GM23248 (cell line): ENCODE measurements around the gene HBP1. TPM values are rescaled to one million over a fixed set of nuclear protein-coding genes. Genes with fewer than 3 reads are reported as not detected.
A peak's percentile ranks its signal among the peaks of the same experiment; 100 is the strongest.

Experiments
- DNase-seq: peaks from one replicate; pipeline ENCODE4 v3.0.0-alpha.2; 2015
- H2AFZ ChIP-seq: fragments of 200-600 bp; sonication (generic); 2 replicates; pipeline ENCODE4 v1.6.1; 2016; ENCODE audit warnings: antibody characterized with exemption
- H3F3A ChIP-seq: fragments of 200-600 bp; sonication (generic); 2 replicates; pipeline ENCODE4 v1.6.1; 2016; ENCODE audit warnings: mild to moderate bottlenecking, antibody characterized with exemption, mixed run types; ENCODE audit not compliant: insufficient read depth
- H3K27ac ChIP-seq: fragments of 200-600 bp; sonication (generic); 2 replicates; pipeline ENCODE4 v1.5.1; 2016; ENCODE audit warnings: mild to moderate bottlenecking
- H3K27me3 ChIP-seq: fragments of 200-600 bp; sonication (generic); replicated peaks from 2 replicates; pipeline ENCODE4 v1.6.1; 2016; ENCODE audit warnings: mild to moderate bottlenecking; ENCODE audit not compliant: insufficient read depth
- H3K36me3 ChIP-seq: fragments of 200-600 bp; sonication (generic); 2 replicates; pipeline ENCODE4 v1.6.1; 2016; ENCODE audit warnings: low read depth, mild to moderate bottlenecking
- H3K4me1 ChIP-seq: fragments of 200-600 bp; sonication (generic); 2 replicates; pipeline ENCODE4 v1.6.1; 2016; ENCODE audit warnings: mild to moderate bottlenecking; ENCODE audit not compliant: insufficient read depth
- H3K4me2 ChIP-seq: fragments of 200-600 bp; sonication (generic); one replicate; pipeline ENCODE4 v1.6.1; 2016; ENCODE audit warnings: mild to moderate bottlenecking; ENCODE audit not compliant: unreplicated experiment
- H3K4me3 ChIP-seq: fragments of 200-600 bp; sonication (generic); 2 replicates; pipeline ENCODE4 v1.5.1; 2016; ENCODE audit warnings: mild to moderate bottlenecking
- H3K79me2 ChIP-seq: fragments of 200-600 bp; sonication (generic); 2 replicates; pipeline ENCODE4 v1.6.1; 2016; ENCODE audit warnings: mild to moderate bottlenecking; ENCODE audit not compliant: insufficient read depth
- H3K9ac ChIP-seq: fragments of 200-600 bp; sonication (generic); 2 replicates; pipeline ENCODE4 v1.6.1; 2016; ENCODE audit warnings: mild to moderate bottlenecking
- H3K9me2 ChIP-seq: fragments of 200-600 bp; sonication (generic); 2 replicates; pipeline ENCODE4 v1.6.1; 2016; ENCODE audit warnings: mixed run types, mild to moderate bottlenecking, moderate library complexity; ENCODE audit not compliant: insufficient read depth
- H3K9me3 ChIP-seq: fragments of 200-600 bp; sonication (generic); one replicate; pipeline ENCODE4 v1.6.1; 2017; ENCODE audit warnings: low read depth
- H4K20me1 ChIP-seq: fragments of 200-600 bp; sonication (generic); 2 replicates; pipeline ENCODE4 v1.6.0; 2016; ENCODE audit not compliant: insufficient read depth
- EZH2 ChIP-seq: fragments of 200-600 bp; sonication (generic); IDR thresholded peaks from 2 replicates; pipeline ENCODE4 v1.6.1; 2018; ENCODE audit warnings: antibody characterized with exemption, mild to moderate bottlenecking; ENCODE audit not compliant: insufficient read depth, poor library complexity, severe bottlenecking
- EZH2phosphoT487 ChIP-seq: fragments of 200-600 bp; sonication (generic); IDR thresholded peaks from 2 replicates; pipeline ENCODE4 v1.6.1; 2018; ENCODE audit warnings: antibody characterized with exemption, moderate library complexity, mild to moderate bottlenecking, low read depth; ENCODE audit not compliant: insufficient read depth
- WGBS, 2 experiments: methylation state at CpG; one replicate each; pipeline ENCODE4 v1.1.6; 2015 to 2017; ENCODE audit warnings: low lambda C conversion rate in 2 of 2, low coverage in 1 of 2; ENCODE audit errors: missing lambda C conversion rate in 2 of 2; 5-methylcytosine and 5-hydroxymethylcytosine counted together
- in situ Hi-C: fragments of 300-500 bp; cut with MboI; formaldehyde crosslinking; loops from 2 replicates; pipeline ENCODE4 v1.15.0; 2020
- polyA plus RNA-seq: library from polyadenylated mRNA; unstranded; fragments of >200 nt; fragmentation: Nextera tagmentation; extraction: Ambion mirVana; gene quantifications from 2 replicates; pipeline ENCODE4 v1.2.1, GENCODE V29; 2016
- total RNA-seq: library from RNA; depleted of rRNA; stranded (reverse); fragments of >200 nt; shearing (Covaris generic); gene quantifications from 2 replicates; pipeline ENCODE4 v1.2.3, GENCODE V29; 2014

Gene HBP1
- total and polyA plus RNA-seq, 2 experiments from 2014 or later = 75.6 to 87.5 TPM

DNA sequence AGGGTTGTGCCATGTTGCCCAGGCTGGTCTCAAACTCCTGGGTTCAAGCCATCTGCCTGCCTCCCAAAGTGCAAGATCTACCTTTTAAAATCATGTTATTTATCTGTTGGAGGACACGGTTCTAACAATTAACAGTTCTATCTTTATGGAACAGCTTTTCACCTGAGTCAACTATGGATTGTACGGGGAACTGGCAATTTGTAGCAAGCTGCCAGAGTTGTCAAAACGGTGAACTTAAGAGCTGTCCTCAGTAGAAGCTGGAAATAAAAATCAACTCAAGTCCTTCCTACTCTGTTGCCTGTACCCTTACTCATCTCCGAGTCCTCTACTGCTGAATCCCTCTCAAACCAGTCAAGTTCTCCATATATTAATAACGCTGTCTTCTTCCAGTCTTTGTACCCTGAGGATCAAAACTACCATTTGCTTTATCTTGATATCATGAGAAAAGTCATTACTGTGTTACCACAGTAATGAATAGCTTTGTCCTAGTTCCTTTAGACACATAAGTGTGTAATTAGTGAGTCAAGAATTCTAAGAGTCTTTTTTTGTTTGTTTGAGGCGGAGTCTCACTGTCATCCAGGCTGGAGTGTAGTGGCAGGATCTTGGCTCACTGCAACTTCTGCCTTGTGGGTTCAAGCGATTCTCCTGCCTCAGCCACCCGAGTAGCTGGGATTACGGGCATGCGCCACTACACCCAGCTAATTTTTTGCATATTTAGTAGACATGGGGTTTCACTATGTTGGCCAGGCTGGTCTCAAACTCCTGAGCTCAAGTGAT is 28.2 kb downstream of the HBP1 start:
- 94% methylated on average over 10 of the region's 10 CpGs for WGBS, 2 experiments
- no peaks in the 10 kb centered on the region for H3K27me3 ChIP-seq

GRCh38 chr7:107201795-107202450 is 33.1 kb downstream of the HBP1 start:
- H3K79me2 ChIP-seq = no peaks in the 10 kb centered on the region
- H3K27me3 ChIP-seq = no peaks in the 10 kb centered on the region
- no peaks in the 10 kb centered on the region for H3K9me3 ChIP-seq
- DNase-seq = peak; percentile 45
- H2AFZ ChIP-seq = no peak overlapping the region
- no peaks in the 10 kb centered on the region for H3K4me1 ChIP-seq
- in situ Hi-C loops = no loop called here
- no peaks in the 10 kb centered on the region for H4K20me1 ChIP-seq
- TF ChIP-seq EZH2 (no peak), EZH2phosphoT487 (no peak)
- no peak overlapping the region for H3K27ac ChIP-seq
- H3K9me2 ChIP-seq = no peaks in the 10 kb centered on the region
- no peak overlapping the region for H3K9ac ChIP-seq
- H3K4me3 ChIP-seq = no peak overlapping the region
- 65 to 70% methylated on average over 4 of the region's 4 CpGs for WGBS, 2 experiments
- no peak overlapping the region for H3K4me2 ChIP-seq
- H3F3A ChIP-seq = 0 out of 2 replicates have a peak, but pooled peaks cover 1% of the 10 kb centered on the region
- H3K36me3 ChIP-seq = peaks cover 61% of the 10 kb centered on the region

More for the DNA sequence above, 28.2 kb downstream of the HBP1 start:
- Histone ChIP-seq H3K9ac (no peak overlapping the region), H3K4me2 (no peak overlapping the region), H3K79me2 (no peaks in the 10 kb centered on the region), H3K36me3 (peaks cover 48% of the 10 kb centered on the region), H4K20me1 (no peaks in the 10 kb centered on the region), H2AFZ (no peak overlapping the region), H3K4me3 (no peak overlapping the region), H3K27ac (no peak overlapping the region), H3K9me3 (no peaks in the 10 kb centered on the region), H3K4me1 (no peaks in the 10 kb centered on the region), H3K9me2 (no peaks in the 10 kb centered on the region), H3F3A (peaks cover 17% of the 10 kb centered on the region; the same call in 1 of the 2 replicates)
- TF ChIP-seq EZH2 (no peak), EZH2phosphoT487 (no peak)
- in situ Hi-C loops = no loop called here
- DNase-seq = no peak

GRCh38 chr7:107203607-107204006 is 34.8 kb downstream of the HBP1 start:
- no peaks in the 10 kb centered on the region for H3K79me2 ChIP-seq
- in situ Hi-C loops = no loop called here
- H3K9me3 ChIP-seq = no peaks in the 10 kb centered on the region
- no peaks in the 10 kb centered on the region for H3K27me3 ChIP-seq
- DNase-seq = no peak
- no peaks in the 10 kb centered on the region for H3K9me2 ChIP-seq
- no peak overlapping the region for H3K4me2 ChIP-seq
- H3K36me3 ChIP-seq = peaks cover 54% of the 10 kb centered on the region
- peaks cover 13% of the 10 kb centered on the region; the same call in 1 of the 2 replicates for H3F3A ChIP-seq
- no peak overlapping the region for H3K4me3 ChIP-seq
- H2AFZ ChIP-seq = no peak overlapping the region
- H4K20me1 ChIP-seq = no peaks in the 10 kb centered on the region
- TF ChIP-seq EZH2 (no peak), EZH2phosphoT487 (no peak)
- no peak overlapping the region for H3K27ac ChIP-seq
- no peak overlapping the region for H3K9ac ChIP-seq
- peaks cover 10% of the 10 kb centered on the region for H3K4me1 ChIP-seq
- 85 to 86% methylated on average over 7 of the region's 7 CpGs for WGBS, 2 experiments

DNA sequence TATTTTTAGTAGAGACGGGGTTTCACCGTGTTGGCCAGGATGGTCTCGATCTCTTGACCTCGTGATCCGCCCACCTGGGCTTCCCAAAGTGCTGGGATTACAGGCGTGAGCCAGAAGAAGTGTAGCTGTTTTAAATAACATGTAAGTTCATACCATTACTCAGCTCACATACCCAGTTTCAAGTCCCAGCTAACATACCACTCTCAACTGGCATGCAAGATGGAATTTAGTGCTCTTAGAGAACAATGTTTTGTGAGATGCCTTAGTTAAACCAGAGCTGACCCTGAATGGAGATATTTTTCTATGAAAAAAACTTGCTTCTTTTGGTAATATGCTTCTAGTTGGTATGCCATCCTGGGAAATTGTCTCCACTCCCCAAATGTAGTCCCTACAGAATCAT is 37.3 kb downstream of the HBP1 start:
- H2AFZ ChIP-seq = no peak overlapping the region
- H3K9me2 ChIP-seq = no peaks in the 10 kb centered on the region
- peaks cover 10% of the 10 kb centered on the region for H3K4me1 ChIP-seq
- H3K27ac ChIP-seq = no peak overlapping the region
- no peaks in the 10 kb centered on the region for H3K27me3 ChIP-seq
- no peaks in the 10 kb centered on the region for H3K79me2 ChIP-seq
- TF ChIP-seq EZH2phosphoT487 = no peak
- TF ChIP-seq EZH2 = no peak
- no peaks in the 10 kb centered on the region for H3K9me3 ChIP-seq
- WGBS, 2 experiments = 99% methylated on average over 6 of the region's 6 CpGs
- DNase-seq = no peak
- no peak overlapping the region for H3K9ac ChIP-seq
- no peak overlapping the region for H3K4me3 ChIP-seq
- no peak overlapping the region for H3K4me2 ChIP-seq
- H3K36me3 ChIP-seq = peaks cover 33% of the 10 kb centered on the region
- in situ Hi-C loops = no loop called here
- peaks cover 13% of the 10 kb centered on the region; the same call in 1 of the 2 replicates for H3F3A ChIP-seq
- H4K20me1 ChIP-seq = no peaks in the 10 kb centered on the region
